Adrenal gland (tissue), 12 donors: ENCODE data around the gene ZNF440. TPM values are rescaled to one million over a fixed set of nuclear protein-coding genes. Genes with fewer than 3 reads are reported as not detected.
A peak's percentile ranks its signal among the peaks of the same experiment; 100 is the strongest.

Experiments
- DNase-seq, 7 donors: peaks; one replicate each; pipeline ENCODE4 v3.0.0-alpha.2; 2019 to 2020
- H3K27ac ChIP-seq, 5 donors: fragments of 200-600 bp; sonication (generic) in 4 of 5; 1 replicate in 3 of 5; 2 replicates in 2 of 5; pipeline versions ENCODE4 v1.5.1 to v1.8.0; 2016 to 2020; ENCODE audit warnings: mild to moderate bottlenecking in 1 of 5
- H3K27me3 ChIP-seq: fragments of 200-600 bp; 2 replicates; pipeline ENCODE4 v1.8.0; 2021
- H3K36me3 ChIP-seq, 2 donors: fragments of 200-600 bp; replicated peaks in 1 of 2; 1 replicate in 1 of 2; 2 replicates in 1 of 2; pipeline versions ENCODE4 v1.5.1 to v1.8.0; 2018 to 2022
- H3K4me1 ChIP-seq, 2 donors: fragments of 200-600 bp; replicated peaks in 1 of 2; 1 replicate in 1 of 2; 2 replicates in 1 of 2; pipeline versions ENCODE4 v1.5.1 to v1.8.0; 2018 to 2021
- H3K4me3 ChIP-seq, 4 donors: fragments of 200-600 bp; sonication (generic) in 3 of 4; one replicate each; pipeline ENCODE4 v1.5.1; 2016 to 2018
- H3K9me3 ChIP-seq, 3 donors: fragments of 200-600 bp; sonication (generic) in 1 of 3; replicated peaks in 1 of 3; 1 replicate in 2 of 3; 2 replicates in 1 of 3; pipeline versions ENCODE4 v1.5.1 to v1.8.0; 2016 to 2021
- POLR2A ChIP-seq, 2 donors: fragments of 450-650 bp; IDR thresholded peaks; one replicate each; pipeline ENCODE4 v1.6.1; 2017; ENCODE audit warnings: antibody characterized with exemption in 2 of 2, mild to moderate bottlenecking in 2 of 2, moderate library complexity in 1 of 2
- WGBS, 4 donors: extraction: QIAGEN DNeasy Blood & Tissue Kit in 2 of 4; methylation state at CpG; one replicate each; pipeline versions ENCODE4 v1.1.5 to v1.1.7; 2013 to 2017; 5-methylcytosine and 5-hydroxymethylcytosine counted together
- intact Hi-C, 2 donors: fragments of 100-400 bp; cut with DNase I; formaldehyde crosslinking; loops; one replicate each; pipeline versions ENCODE4 v1.14.1 to v1.15.0; 2022 to 2023
- polyA plus RNA-seq, 3 donors: library from polyadenylated mRNA; stranded (reverse); fragments of 200-250 nt in 2 of 3; fragments of 350-450 nt in 1 of 3; fragmentation: Illumina TruSeq in 1 of 3; extraction: RNeasy Lipid Tissue Mini Kit (QIAGEN cat#74804) in 1 of 3; gene quantifications; one replicate each; pipeline ENCODE4 v1.2.3, GENCODE V29; 2013 to 2014
- total RNA-seq, 9 donors: library from RNA; depleted of rRNA in 4 of 9; stranded (reverse); fragments of >200 nt in 4 of 9; fragments of 120-200 nt in 1 of 9; fragmentation: NEBNext Ultra II Directional in 1 of 9; extraction: Animal tissue kit (Norgen Biotek cat#: 25700) in 1 of 9; gene quantifications; one replicate each; pipeline versions ENCODE4 v1.1.0 to v1.2.4, GENCODE V29; 2013 to 2023
- TF ChIP-seq, protein P1 (sequence below), 6 experiments: fragments of 450-650 bp in 4 of 6; fragments of 200-600 bp in 2 of 6; sonication (generic) in 1 of 6; IDR thresholded peaks; 1 replicate in 5 of 6; 2 replicates in 1 of 6; pipeline versions ENCODE4 v1.5.1 to v1.8.0; 2016 to 2021; ENCODE audit warnings: antibody characterized with exemption in 6 of 6, mild to moderate bottlenecking in 2 of 6, moderate library complexity in 1 of 6
- donor health status: healthy with polysubstance abuse.
- donor health status: Bipolar disorder and iron deficiency.
- donor health status: DM: yes; HTN: yes; CAD: no.
- donor health status: DM: no; HTN: no; CAD: no.
- donor health status: DM: no; HTN: no; CAD: no.
- donor health status: DM: yes; HTN: yes; CAD: no.

Gene ZNF440
- total and polyA plus RNA-seq, 12 donors, result 3.4 to 14.5 (median 8.4) TPM

GRCh38 chr19:11881151-11881800, 67.2 kb downstream of the ZNF440 start:
- Histone ChIP-seq H3K27ac (no peak overlapping the region), H3K27me3 (no peaks in the 10 kb centered on the region), H3K4me3 (no peak overlapping the region), H3K9me3 (no peaks in the 10 kb centered on the region), H3K4me1 (no peaks in the 10 kb centered on the region), H3K36me3 (no peaks in the 10 kb centered on the region)
- peak; percentile 51 to 79 (median 66) for DNase-seq
- 12 to 16% (median 13%) methylated on average over 10 of the region's 10 CpGs for WGBS, 4 donors
- intact Hi-C loops, result loop anchor here (5.0 to 10.0 kb wide), 2 partner anchors 104 to 111 kb away; no protein-coding TSS in a partner anchor
- TF ChIP-seq POLR2A (IDR thresholded peaks at IDR 0.05), result no peak
- TF ChIP-seq, protein P1, sequence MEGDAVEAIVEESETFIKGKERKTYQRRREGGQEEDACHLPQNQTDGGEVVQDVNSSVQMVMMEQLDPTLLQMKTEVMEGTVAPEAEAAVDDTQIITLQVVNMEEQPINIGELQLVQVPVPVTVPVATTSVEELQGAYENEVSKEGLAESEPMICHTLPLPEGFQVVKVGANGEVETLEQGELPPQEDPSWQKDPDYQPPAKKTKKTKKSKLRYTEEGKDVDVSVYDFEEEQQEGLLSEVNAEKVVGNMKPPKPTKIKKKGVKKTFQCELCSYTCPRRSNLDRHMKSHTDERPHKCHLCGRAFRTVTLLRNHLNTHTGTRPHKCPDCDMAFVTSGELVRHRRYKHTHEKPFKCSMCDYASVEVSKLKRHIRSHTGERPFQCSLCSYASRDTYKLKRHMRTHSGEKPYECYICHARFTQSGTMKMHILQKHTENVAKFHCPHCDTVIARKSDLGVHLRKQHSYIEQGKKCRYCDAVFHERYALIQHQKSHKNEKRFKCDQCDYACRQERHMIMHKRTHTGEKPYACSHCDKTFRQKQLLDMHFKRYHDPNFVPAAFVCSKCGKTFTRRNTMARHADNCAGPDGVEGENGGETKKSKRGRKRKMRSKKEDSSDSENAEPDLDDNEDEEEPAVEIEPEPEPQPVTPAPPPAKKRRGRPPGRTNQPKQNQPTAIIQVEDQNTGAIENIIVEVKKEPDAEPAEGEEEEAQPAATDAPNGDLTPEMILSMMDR (IDR thresholded peaks at IDR 0.05), result peak; percentile 56 to 84 (median 76)

GRCh38 chr19:11882606-11883005, 68.5 kb downstream of the ZNF440 start:
- H3K9me3 ChIP-seq, result no peaks in the 10 kb centered on the region
- H3K4me1 ChIP-seq, result peaks cover 0 to 3% of the 10 kb centered on the region in 2 donors
- 61 to 73% (median 71%) methylated on average over 2 of the region's 2 CpGs for WGBS, 4 donors
- H3K36me3 ChIP-seq, result no peaks in the 10 kb centered on the region
- no peak for DNase-seq
- H3K27me3 ChIP-seq, result no peaks in the 10 kb centered on the region
- no peak overlapping the region for H3K4me3 ChIP-seq
- intact Hi-C loops, result loop anchor here (5.0 to 10.0 kb wide), 2 partner anchors 102 to 110 kb away; no protein-coding TSS in a partner anchor
- no peak for TF ChIP-seq POLR2A (IDR thresholded peaks at IDR 0.05)
- TF ChIP-seq, protein P1 (IDR thresholded peaks at IDR 0.05), result no peak
- no peak overlapping the region for H3K27ac ChIP-seq

Other genes starting within 250 kb of the ZNF440 start
- gene ACP5, start 236.6 kb upstream of the ZNF440 start, total RNA-seq, result 10 to 100 TPM in 5 of 9 donors, 1 to 10 TPM in 4; 1.4 to 28.8 (median 10.9) TPM
- 100 to 1,000 TPM in 1 of 3 donors, 1 to 10 TPM in 2; 6.5 to 152 (median 9.0) TPM for gene ACP5, start 236.6 kb upstream of the ZNF440 start, polyA plus RNA-seq
- gene ZNF627, start 216.8 kb upstream of the ZNF440 start, total RNA-seq, result 10 to 100 TPM in 5 of 9 donors, 1 to 10 TPM in 4; 6.3 to 16.6 (median 10.7) TPM
- gene ZNF627, start 216.8 kb upstream of the ZNF440 start, polyA plus RNA-seq, result 10 to 100 TPM in 1 of 3 donors, 1 to 10 TPM in 2; 3.8 to 12.0 (median 3.9) TPM
- 1 to 10 TPM; 2.6 to 9.1 (median 4.7) TPM for gene ZNF823, start 75.3 kb upstream of the ZNF440 start, total RNA-seq
- 1 to 10 TPM; 2.8 to 4.7 (median 3.6) TPM for gene ZNF823, start 75.3 kb upstream of the ZNF440 start, polyA plus RNA-seq
- gene ZNF441, start 47.3 kb upstream of the ZNF440 start, total RNA-seq, result 10 to 100 TPM in 2 of 9 donors, 1 to 10 TPM in 7; 2.8 to 14.2 (median 7.7) TPM
- gene ZNF441, start 47.3 kb upstream of the ZNF440 start, polyA plus RNA-seq, result 1 to 10 TPM; 4.4 to 9.7 (median 6.5) TPM
- 1 to 10 TPM in 8 of 9 donors, under 1 TPM in 1; 0.24 to 7.2 (median 3.7) TPM for gene ZNF491, start 15.8 kb upstream of the ZNF440 start, total RNA-seq
- gene ZNF491, start 15.8 kb upstream of the ZNF440 start, polyA plus RNA-seq, result 1 to 10 TPM; 1.2 to 3.5 (median 2.2) TPM
- 10 to 100 TPM in 1 of 9 donors, 1 to 10 TPM in 8; 2.5 to 13.1 (median 5.7) TPM for gene ZNF439, start 34.5 kb downstream of the ZNF440 start, total RNA-seq
- 1 to 10 TPM; 4.4 to 9.8 (median 6.3) TPM for gene ZNF439, start 34.5 kb downstream of the ZNF440 start, polyA plus RNA-seq
- 100 to 1,000 TPM in 1 of 9 donors, 10 to 100 TPM in 6, 1 to 10 TPM in 2; 5.5 to 138 (median 12.9) TPM for gene ZNF69, start 73.5 kb downstream of the ZNF440 start, total RNA-seq
- 10 to 100 TPM in 1 of 3 donors, 1 to 10 TPM in 2; 6.7 to 11.8 (median 6.9) TPM for gene ZNF69, start 73.5 kb downstream of the ZNF440 start, polyA plus RNA-seq
- 10 to 100 TPM in 5 of 9 donors, 1 to 10 TPM in 4; 5.5 to 19.7 (median 11.7) TPM for gene ZNF700, start 110.8 kb downstream of the ZNF440 start, total RNA-seq
- 10 to 100 TPM in 2 of 3 donors, 1 to 10 TPM in 1; 7.9 to 27.3 (median 25.1) TPM for gene ZNF700, start 110.8 kb downstream of the ZNF440 start, polyA plus RNA-seq
- 1 to 10 TPM; 1.8 to 6.2 (median 4.2) TPM for gene ZNF763, start 150.8 kb downstream of the ZNF440 start, total RNA-seq
- 10 to 100 TPM in 1 of 3 donors, 1 to 10 TPM in 2; 5.5 to 11.9 (median 7.2) TPM for gene ZNF763, start 150.8 kb downstream of the ZNF440 start, polyA plus RNA-seq
- 10 to 100 TPM in 1 of 9 donors, 1 to 10 TPM in 8; 3.1 to 21.7 (median 4.4) TPM for gene ZNF433, start 221.4 kb downstream of the ZNF440 start, total RNA-seq
- gene ZNF433, start 221.4 kb downstream of the ZNF440 start, polyA plus RNA-seq, result 10 to 100 TPM in 1 of 3 donors, 1 to 10 TPM in 2; 6.5 to 12.3 (median 7.2) TPM
- under 1 TPM in 8 of 9 donors, not detected in 1; 0.25 to 0.68 (median 0.28) TPM for gene ZNF878, start 238.7 kb downstream of the ZNF440 start, total RNA-seq
- under 1 TPM; 0.20 to 0.32 (median 0.24) TPM for gene ZNF878, start 238.7 kb downstream of the ZNF440 start, polyA plus RNA-seq